ENCODE data around the gene CPHXL.

CPHXL gene

DNA sequence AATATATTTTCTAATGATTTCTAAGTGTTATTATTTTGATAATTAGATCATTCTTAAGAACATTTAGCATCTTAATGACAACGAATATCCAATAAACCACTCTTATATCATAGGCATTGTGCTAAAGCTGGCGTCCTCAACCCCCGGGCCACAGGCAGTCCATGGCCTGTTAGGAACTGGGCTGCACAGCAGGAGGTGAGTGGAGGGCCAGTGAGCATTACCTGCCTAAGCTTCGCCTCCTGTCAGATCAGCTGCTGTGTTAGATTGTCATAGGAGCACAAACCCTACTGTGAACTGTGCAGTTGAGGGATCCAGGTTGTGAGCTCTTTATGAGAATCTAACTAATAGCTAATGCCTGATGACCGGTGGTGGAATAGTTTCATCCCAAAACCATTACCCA is 28.7 kb downstream of the CPHXL start:
- no peak for DNase-seq

GRCh38 chr16:75695708-75696107 is 30.6 kb downstream of the CPHXL start:
- DNase-seq = no peak

GRCh38 chr16:75687361-75687760 is 38.9 kb downstream of the CPHXL start:
- DNase-seq = no peak

DNA sequence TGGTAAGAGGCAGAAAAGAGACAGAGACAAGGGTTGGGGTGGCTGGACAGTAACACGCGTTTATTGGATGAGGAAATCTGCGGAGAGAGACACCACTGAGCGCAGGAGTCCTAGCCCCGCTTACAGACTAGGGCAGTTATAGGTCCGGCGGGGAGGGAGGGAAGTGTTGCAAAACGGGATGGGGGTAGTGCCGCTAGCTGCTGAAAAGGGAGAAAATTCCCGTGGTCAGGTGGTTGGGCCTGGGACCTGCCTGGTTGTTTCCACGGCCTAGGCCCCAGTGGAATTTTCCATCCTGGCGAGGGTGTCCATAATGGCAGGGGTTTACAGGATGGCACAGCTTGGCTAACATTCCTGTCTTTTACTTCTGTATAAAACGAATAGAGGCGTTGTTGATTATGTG is 44.0 kb downstream of the CPHXL start:
- no peak for DNase-seq

- DNase-seq = no peak
Observed at GRCh38 chr16:75679366-75679765, 46.9 kb downstream of the CPHXL start.

DNA sequence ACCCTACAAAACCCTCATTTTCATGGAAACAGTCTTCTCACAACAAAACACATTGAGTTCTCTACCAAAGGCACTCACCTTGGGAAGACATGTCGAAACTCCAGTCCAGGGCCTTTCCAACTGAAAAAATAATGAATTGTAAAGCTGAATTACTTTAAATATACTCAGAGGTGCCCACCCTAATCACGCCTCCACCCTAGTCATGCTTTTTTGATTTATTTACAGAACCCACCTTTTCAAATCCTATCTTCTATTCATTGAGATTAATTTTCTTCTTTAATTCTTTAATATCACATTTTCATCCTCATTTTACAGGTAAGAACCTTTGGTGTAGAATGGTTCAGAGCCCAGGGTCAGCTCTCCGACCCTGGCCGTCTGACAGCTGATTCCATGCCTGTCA is 49.4 kb downstream of the CPHXL start, which contains the start of gene CPHXL2:
TSS of gene CPHXL2 (minus strand) at position 101 of the 400 bp plus-strand sequence. CDS start at position 91, 10 bp downstream.
- no peak for DNase-seq

DNA sequence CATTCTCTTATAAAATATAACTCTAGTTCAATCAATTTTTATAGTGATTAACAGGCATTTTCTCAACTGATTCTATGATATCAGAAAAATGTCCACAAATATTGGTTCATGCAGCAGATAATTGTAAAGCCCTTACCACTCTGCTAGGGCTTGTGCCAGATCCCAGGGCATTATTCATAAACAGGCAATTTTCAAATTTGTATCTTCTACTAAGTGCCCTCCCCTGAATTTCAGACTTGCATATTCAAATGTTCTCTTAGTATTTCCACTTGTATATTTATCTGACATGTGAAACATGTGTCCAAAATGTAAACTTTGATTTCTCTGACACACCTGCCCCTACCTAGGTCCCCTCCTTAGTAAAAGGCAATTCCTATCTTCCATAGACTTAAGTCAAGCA is 58.8 kb downstream of the CPHXL start:
- no peak for DNase-seq

Data from DMS153 (cell line).